ENCODE results near the gene ZNF530.

ZNF530 gene

GRCh38 chr19:57599761-57600383 lies at the start of gene ZNF530:
TSS of gene ZNF530 (plus strand) at chr19:57599885. CDS start at chr19:57604346, 4,461 bp downstream.
- DNase-seq, result peak; percentile 93

DNA sequence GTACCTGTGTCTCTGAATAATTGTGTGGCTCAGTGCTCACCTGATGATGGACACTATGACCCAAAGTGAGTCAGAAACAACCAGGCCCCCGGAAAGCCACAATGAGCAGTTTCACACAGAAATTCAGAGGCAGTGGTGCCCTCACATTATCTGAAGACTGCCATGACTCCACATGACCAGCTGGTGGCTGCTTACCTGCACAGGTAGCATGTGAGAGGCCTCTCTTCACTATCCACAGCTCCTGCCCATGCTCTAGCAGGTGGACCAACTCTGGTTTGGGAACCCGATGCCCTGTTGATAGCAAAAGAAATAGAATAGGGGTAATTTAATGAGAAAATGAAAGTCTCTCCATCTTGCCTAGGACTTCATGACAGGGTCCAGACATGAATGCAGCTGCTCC lies 47.3 kb upstream of the ZNF530 start:
- no peak for DNase-seq

- no peak for DNase-seq
Measured at GRCh38 chr19:57557659-57558058, 42.0 kb upstream of the ZNF530 start.

- no peak for DNase-seq
Measured at GRCh38 chr19:57558525-57558924, 41.2 kb upstream of the ZNF530 start.

DNA sequence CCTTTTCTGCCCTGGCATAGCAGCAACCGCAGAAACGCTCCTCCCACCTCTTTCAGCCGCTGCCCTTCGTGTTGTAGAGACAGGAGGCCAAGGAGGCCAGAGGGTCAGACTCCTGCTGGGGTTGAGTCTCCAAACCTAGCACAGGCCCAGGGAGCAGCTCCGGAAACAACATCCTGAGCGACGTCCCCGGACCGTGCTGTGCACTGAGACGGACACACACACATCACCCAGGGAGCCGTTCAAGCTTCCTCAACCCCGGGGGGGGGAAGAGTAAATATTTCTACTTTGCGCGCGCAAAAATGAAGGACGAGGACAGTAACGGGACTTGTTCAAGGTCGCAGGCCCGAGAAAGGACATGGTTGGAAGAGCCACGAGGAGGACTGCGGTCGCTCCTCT lies 40.7 kb upstream of the ZNF530 start:
- DNase-seq, result peak; percentile 41

DNA sequence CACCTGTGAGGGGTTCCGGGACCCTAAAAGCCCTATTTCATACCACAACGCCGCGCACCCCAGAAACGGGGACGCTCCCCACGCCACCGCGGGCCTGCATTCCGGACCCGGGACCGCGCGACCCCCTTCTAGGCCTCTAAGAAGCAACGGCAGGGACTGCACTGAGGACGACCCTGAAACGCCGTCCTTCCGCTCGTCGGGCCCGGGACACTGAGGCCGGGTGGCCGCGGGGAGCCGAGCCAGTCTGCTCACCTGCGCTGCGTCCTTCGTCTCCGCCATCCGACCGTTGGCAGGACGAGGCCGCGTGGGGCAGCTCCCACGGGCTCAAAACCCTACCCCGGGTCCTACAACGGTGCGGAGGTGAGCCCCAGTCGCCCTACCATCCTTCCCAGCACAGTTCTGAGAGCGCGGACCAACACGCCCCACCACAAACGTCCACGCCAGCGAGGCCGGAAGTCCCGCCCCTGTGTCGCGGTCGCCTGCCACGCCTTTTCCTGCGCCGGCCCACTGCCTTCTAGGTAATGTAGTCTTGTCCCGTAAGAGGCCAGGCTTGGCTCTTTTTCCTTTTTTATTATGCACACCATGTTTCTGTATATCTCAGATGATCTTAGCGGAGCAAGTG lies 40.2 kb upstream of the ZNF530 start, which contains the start of gene ZNF550:
Gene ZNF550, minus strand, starts transcription at position 460 of the 622 bp plus-strand sequence. Its CDS starts 181 bp downstream, at position 279.
- peak; percentile 91 for DNase-seq

DNA sequence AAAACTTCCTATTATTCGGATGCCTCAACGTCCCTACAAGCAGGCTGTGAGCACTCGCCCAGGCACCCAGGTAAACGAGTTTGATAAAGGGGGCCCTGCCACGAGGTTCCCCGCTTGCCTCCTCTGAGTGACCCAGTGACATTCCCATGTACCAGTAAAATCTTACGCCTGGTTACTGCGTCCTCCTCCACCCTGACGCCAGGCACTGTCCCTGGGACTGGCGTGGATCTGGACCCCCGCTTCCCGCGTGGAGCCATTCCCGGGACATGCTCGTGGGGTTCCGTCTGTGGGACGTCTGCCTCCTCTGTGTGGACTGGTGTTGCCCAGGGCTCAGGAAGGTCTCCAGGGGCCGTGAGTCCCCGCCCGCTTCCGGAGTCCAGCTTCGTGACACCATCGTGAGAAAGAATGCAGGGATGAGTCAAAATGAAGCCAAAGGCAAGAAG lies 39.6 kb upstream of the ZNF530 start:
- no peak for DNase-seq

GRCh38 chr19:57563547-57563946 lies 36.1 kb upstream of the ZNF530 start:
- DNase-seq, result no peak

GRCh38 chr19:57566396-57567265 lies 33.1 kb upstream of the ZNF530 start:
- DNase-seq, result no peak

- DNase-seq, result no peak
Measured at GRCh38 chr19:57570707-57571106, 29.0 kb upstream of the ZNF530 start.

DNA sequence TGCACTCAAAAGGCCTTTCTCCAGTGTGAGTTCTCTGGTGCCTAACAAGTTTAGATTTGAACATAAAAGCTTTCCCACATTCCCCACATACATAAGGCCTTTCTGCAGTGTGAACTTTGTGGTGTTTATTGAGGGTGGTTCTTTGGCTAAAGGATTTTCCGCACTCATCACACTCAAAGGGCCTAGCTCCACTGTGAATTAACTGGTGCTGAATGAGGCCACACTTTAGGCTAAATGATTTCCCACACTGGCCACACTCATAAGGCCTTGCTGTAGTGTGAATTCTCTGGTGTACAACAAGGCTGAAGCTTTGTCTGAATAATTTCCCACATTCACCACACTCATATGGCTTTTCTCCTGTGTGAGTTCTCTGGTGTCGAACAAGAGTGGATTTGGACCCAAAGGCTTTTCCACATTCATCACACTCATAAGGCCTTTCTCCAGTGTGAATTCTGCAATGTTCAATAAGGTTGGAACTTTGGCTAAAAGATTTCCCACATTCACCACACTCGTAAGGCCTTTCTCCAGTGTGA lies 27.2 kb upstream of the ZNF530 start:
- no peak for DNase-seq

DNA sequence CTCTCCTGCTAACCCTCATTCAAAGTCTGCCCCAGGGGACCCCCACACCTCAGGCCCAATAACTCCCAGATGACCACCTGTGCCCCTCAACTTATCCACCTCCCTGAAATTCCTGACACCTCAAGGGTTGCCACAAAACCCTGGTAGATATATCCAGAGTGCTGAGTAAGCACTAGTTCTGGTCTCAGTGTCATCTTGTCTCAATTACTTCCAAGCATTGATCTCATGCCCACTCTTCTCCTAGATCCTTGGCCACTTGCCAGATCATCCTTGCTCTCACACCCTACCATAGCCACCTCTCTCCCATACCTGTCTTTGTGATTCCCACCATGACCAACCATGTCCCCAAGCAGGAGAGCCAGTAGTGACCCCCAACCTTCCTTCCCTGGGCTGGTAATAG lies 23.0 kb upstream of the ZNF530 start:
- no peak for DNase-seq

- DNase-seq, result peak; percentile 93
Measured at GRCh38 chr19:57578487-57579205, 21.0 kb upstream of the ZNF530 start, which contains the start of gene ZNF416. TSS of gene ZNF416 (minus strand) at chr19:57578911. CDS start at chr19:57578704, 207 bp downstream.

- no peak for DNase-seq
Measured at GRCh38 chr19:57583104-57583520, 16.6 kb upstream of the ZNF530 start.

DNA sequence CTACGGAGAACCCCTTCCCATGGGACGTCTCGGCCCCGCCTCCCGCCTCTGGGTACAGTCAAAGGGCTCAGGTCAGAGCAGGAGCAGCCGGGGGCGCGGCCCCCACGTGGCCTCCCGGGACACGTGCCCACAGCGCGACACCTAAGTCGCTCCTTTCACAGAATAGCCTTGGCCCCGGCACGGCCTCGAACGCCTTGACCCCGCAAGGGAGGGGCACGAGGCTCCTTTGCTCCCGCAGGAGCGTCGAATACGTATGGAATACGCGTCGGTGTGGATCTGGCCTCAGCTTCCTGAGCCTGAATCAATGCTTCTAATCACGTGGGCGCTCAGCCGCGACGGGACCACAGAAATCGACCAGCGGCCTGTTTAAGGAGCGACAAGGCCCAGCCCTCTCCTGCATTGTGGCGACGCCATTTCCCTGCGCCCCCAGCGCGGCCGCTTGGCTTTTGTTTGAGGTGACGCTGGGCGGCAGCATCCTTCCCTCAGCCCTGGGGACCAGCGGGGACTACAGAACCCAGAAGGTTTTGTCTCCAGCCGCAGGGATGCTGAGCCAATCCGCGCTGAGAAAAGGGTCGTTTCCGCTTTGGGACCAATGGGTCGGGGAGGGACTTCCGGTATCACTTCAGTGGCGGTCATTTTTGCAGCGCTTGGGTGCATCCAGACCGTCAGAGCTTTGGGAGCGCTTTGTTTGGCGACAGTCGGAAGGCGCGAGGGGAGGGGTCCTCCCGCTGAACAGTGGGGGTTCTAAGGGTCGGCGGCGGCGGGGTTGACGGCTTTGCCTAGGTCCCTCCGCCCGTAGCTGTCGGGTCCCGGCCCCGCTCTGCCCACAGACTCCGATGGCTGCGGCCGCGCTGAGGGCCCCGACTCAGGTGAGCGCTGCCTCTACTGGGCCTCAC lies 15.9 kb upstream of the ZNF530 start, which contains the start of gene ZIK1:
Gene ZIK1, plus strand, starts transcription at position 625 of the 896 bp plus-strand sequence. Its CDS starts 212 bp downstream, at position 837.
- peak; percentile 85 for DNase-seq

DNA sequence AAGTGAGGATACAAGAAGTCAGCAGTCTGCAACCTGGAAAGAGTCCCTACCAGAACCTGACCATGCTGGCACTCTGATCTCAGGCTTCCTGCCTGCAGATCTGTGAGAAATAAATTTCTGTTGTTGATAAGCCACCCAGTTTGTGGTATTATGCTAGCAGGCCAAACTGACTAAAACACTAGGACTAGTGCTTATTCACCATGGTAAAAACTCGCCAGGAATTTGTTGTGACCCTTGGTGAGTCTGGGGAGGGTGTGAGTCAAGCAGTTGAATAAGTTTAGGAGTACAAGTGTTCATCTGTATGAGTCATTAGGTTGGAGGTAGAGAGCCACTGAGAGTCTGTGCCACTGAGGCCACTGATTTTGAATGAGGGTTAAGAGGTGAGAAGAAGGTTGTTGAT lies 12.2 kb upstream of the ZNF530 start:
- no peak for DNase-seq

DNA sequence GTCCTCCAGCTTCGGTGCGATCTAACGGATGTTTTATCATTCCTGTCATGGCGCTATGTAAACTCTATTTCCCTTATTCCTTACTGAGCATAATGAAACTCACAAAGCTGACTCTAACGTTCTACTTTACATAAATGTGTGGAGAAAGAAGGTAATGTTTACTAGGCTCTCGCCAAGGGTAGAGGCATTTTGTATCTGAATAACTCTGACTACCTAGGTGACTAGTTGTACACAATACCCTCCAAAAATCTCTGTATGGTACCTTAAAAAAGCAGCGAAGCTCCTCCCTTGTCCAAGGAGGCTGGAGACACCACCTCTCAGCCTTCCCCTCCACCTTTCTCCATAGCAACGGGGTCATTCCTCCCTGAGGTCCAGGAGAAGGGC lies 316 bp upstream of the ZNF530 start:
- DNase-seq, result no peak

DNA sequence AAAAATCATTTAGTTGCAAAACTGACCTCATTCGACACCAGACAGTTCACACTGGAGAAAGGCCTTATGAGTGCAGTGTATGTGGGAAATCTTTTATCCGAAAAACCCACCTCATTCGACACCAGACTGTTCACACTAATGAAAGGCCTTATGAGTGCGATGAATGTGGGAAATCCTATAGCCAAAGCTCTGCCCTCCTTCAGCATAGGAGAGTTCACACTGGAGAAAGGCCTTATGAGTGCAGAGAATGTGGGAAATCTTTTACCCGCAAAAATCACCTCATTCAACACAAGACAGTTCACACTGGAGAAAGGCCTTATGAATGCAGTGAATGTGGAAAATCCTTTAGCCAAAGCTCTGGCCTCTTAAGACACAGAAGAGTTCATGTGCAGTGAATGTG lies 7.2 kb downstream of the ZNF530 start:
- no peak for DNase-seq

DNA sequence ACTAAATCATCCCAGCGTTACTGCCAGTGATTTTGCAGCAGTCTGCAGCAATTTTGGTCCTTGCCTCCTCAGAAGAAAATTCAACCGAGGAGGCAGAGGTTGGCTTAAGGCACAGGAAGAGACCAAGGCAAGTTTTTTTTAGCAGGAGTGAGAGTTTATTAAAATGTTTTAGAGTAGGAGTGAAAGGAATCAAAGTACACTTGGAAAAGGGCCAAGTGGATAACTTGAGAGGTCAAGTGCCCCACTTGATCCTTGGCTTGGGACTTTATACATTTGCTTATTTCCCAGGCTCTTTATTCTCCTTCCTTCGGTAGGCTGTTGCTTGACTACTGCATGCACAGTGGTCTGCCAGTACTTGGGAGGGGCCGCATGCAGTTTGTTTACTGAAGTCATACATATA lies 11.4 kb downstream of the ZNF530 start:
- DNase-seq, result no peak

DNA sequence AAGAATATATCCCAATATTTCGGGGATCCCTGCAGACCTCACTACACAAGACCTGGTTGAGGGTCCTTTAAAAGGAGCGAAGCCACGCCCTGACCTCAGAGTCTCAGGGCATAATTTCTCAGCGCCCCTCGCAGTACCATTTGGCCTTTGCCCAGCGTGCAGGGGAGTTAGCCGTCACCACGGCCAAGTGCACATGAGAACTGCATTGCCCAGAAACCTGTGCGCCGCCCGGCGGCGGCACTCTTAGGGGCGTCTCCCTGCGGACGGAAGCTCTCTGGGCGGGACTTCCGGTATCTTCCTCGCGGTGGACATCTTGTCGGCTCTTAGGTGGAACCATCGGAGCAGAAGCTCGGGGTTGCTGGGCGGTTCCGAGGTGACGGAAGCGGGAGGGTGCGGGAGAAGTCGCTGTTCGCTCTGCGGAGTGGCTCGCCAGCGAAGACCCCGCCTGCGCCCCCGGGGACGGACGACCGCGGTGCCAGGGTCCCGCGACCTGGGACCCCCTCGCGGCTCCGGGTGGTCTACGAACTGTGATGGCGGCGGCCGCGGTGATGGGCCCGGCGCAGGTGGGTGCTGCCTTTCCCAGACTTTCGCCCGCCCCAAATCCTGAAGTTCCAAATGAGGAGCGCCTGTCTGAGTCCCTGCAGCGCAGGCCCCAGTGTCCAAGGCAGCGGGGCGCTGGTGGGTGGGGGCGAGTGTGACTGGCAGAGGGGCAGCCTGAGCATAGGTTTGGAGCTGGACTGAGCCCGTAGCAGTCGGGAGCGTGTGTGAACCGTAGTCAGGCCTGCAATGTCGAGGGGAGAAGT lies 14.5 kb downstream of the ZNF530 start, which contains the start of gene ZNF134:
Gene ZNF134, plus strand, starts transcription at position 302 of the 803 bp plus-strand sequence. CDS start 5,227 bp downstream, outside the sequence.
- DNase-seq, result peak; percentile 91
